Tibial nerve (tissue), 4 donors: ENCODE measurements around the gene GRID1. TPM values are rescaled to one million over a fixed set of nuclear protein-coding genes. Genes with fewer than 3 reads are reported as not detected.

Experiments
- DNase-seq, 2 donors: peaks; one replicate each; pipeline ENCODE4 v3.0.0-alpha.2; 2019; ENCODE audit warnings: low spot score in 2 of 2
- H3K27ac ChIP-seq, 4 donors: fragments of 200-600 bp; sonication (generic) in 3 of 4; one replicate each; pipeline ENCODE4 v1.5.1; 2017 to 2019; ENCODE audit warnings: mild to moderate bottlenecking in 1 of 4
- H3K27me3 ChIP-seq, 2 donors: fragments of 200-600 bp; sonication (generic) in 1 of 2; one replicate each; pipeline versions ENCODE4 v1.5.1 to v1.6.0; 2017 to 2019
- H3K36me3 ChIP-seq, 3 donors: fragments of 200-600 bp; sonication (generic); one replicate each; pipeline ENCODE4 v1.5.1; 2018 to 2019
- H3K4me1 ChIP-seq, 4 donors: fragments of 200-600 bp; sonication (generic) in 3 of 4; one replicate each; pipeline ENCODE4 v1.5.1; 2017 to 2019
- H3K4me3 ChIP-seq, 4 donors: fragments of 200-600 bp; sonication (generic) in 3 of 4; one replicate each; pipeline ENCODE4 v1.5.1; 2017 to 2019; ENCODE audit warnings: mild to moderate bottlenecking in 1 of 4, moderate library complexity in 1 of 4
- H3K9me3 ChIP-seq, 4 donors: fragments of 200-600 bp; sonication (generic) in 3 of 4; one replicate each; pipeline ENCODE4 v1.5.1; 2017 to 2019
- EP300 ChIP-seq, 2 donors: sonication (generic); formaldehyde crosslinking; IDR thresholded peaks; one replicate each; pipeline ENCODE4 v1.6.1; 2017; ENCODE audit warnings: antibody characterized with exemption in 2 of 2, mild to moderate bottlenecking in 1 of 2
- POLR2A ChIP-seq, 2 donors: fragments of 450-650 bp; IDR thresholded peaks; one replicate each; pipeline ENCODE4 v1.6.1; 2017; ENCODE audit warnings: antibody characterized with exemption in 2 of 2, mild to moderate bottlenecking in 2 of 2, moderate library complexity in 2 of 2
- WGBS, 2 donors: methylation state at CpG; one replicate each; pipeline ENCODE4 v1.1.5; 2018; 5-methylcytosine and 5-hydroxymethylcytosine counted together
- total RNA-seq, 4 donors: library from RNA; depleted of rRNA; stranded (reverse); fragments of >200 nt; gene quantifications; one replicate each; pipeline ENCODE4 v1.1.0, GENCODE V29; 2016
- TF ChIP-seq, protein P1 (sequence below), 5 experiments: fragments of 200-600 bp in 3 of 5; fragments of 450-650 bp in 2 of 5; sonication (generic) in 3 of 5; IDR thresholded peaks; one replicate each; pipeline ENCODE4 v1.5.1; 2016 to 2019; ENCODE audit warnings: antibody characterized with exemption in 5 of 5, mild to moderate bottlenecking in 3 of 5, moderate library complexity in 2 of 5

GRID1 gene
- total RNA-seq, 4 donors from 2014 or later: 7.7 to 16.3 (median 10.5) TPM

DNA sequence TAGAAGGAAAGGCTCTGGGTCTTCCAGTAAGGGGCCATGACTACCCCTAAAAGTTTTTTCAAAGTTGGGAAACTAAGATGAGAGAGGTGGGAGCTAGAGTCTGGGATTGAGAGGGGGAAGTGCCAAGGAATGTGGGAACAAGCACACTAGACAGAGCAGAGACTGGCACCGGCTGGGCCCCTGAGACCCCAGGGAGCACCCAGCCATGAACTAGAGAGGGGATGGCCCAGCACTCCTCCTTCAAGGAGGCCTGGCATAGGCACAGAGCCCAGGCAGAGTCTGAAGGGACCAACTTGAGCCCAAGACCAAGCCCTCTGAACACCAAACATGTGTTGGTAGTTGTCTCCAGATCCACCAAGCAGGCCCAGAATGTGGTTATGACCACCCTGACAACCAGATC is 119.0 kb downstream of the GRID1 start:
- TF ChIP-seq EP300 (IDR thresholded peaks at IDR 0.05) (no peak), POLR2A (IDR thresholded peaks at IDR 0.05) (no peak)
- TF ChIP-seq, protein P1, sequence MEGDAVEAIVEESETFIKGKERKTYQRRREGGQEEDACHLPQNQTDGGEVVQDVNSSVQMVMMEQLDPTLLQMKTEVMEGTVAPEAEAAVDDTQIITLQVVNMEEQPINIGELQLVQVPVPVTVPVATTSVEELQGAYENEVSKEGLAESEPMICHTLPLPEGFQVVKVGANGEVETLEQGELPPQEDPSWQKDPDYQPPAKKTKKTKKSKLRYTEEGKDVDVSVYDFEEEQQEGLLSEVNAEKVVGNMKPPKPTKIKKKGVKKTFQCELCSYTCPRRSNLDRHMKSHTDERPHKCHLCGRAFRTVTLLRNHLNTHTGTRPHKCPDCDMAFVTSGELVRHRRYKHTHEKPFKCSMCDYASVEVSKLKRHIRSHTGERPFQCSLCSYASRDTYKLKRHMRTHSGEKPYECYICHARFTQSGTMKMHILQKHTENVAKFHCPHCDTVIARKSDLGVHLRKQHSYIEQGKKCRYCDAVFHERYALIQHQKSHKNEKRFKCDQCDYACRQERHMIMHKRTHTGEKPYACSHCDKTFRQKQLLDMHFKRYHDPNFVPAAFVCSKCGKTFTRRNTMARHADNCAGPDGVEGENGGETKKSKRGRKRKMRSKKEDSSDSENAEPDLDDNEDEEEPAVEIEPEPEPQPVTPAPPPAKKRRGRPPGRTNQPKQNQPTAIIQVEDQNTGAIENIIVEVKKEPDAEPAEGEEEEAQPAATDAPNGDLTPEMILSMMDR (IDR thresholded peaks at IDR 0.05): no peak
- no peak for DNase-seq
- WGBS, 2 donors: 86 to 87% methylated on average over 1 of the region's 1 CpG
- Histone ChIP-seq H3K4me3 (no peak overlapping the region), H3K4me1 (no peaks in the 10 kb centered on the region), H3K27me3 (no peaks in the 10 kb centered on the region), H3K27ac (no peak overlapping the region), H3K36me3 (no peaks in the 10 kb centered on the region), H3K9me3 (peaks cover 0 to 7% (median 0%) of the 10 kb centered on the region in 4 donors)

DNA sequence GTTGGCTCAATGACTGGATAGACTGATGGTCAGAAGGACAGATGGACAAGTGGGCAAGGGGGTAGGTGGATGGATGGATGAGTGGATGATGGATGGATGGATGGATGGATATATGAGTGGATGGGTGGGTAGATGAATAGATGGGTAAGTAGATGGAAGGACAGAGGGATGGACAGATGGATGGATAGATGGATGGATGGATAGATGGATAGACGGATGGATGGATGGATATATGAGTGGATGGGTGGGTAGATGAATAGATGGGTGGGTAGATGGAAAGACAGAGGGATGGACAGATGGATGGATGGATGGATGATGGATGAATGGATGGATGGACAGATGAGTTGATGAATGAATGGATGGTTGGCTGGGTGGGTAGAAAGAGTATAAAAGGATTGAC is 119.5 kb downstream of the GRID1 start:
- H3K27me3 ChIP-seq: no peaks in the 10 kb centered on the region
- no peaks in the 10 kb centered on the region for H3K4me1 ChIP-seq
- no peak overlapping the region for H3K27ac ChIP-seq
- peaks cover 0 to 7% (median 0%) of the 10 kb centered on the region in 4 donors for H3K9me3 ChIP-seq
- no peak for DNase-seq
- H3K4me3 ChIP-seq: no peak overlapping the region
- no peaks in the 10 kb centered on the region for H3K36me3 ChIP-seq
- TF ChIP-seq EP300 (IDR thresholded peaks at IDR 0.05) (no peak), POLR2A (IDR thresholded peaks at IDR 0.05) (no peak)
- 78 to 80% methylated on average over 1 of the region's 1 CpG for WGBS, 2 donors

DNA sequence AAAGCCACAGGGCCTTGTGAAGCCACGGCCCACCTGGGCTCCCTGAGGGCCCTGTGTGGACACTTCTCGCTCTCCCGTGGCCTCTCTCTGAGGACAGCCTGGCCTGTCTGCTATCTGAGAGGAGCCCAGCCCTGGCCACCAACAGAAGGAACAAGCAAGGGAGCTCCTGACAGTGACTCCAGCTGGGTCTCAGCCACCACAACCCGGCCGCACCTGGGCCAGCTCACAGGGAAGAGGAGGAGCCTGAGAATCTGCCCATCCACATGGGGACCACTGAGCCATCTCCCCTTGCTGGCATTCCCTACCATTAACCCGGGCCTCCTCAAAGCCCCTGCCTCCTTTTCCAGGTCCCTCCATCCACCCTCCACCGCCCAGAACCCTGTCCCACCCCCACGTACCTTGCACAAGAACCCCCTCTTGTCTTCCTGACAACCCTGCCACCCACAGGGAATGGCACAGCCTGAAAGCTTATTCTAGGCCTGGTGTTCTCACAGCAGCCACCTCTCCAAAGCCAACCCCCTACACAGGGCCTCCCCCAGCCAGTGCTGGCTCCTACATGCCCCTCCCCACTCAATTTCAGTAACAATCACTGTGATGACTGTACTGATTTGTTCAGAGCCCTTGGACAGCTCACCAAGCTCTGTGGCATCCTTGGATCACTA is 120.2 kb downstream of the GRID1 start:
- Histone ChIP-seq H3K36me3 (no peaks in the 10 kb centered on the region), H3K9me3 (peaks cover 0 to 7% (median 0%) of the 10 kb centered on the region in 4 donors), H3K27me3 (no peaks in the 10 kb centered on the region), H3K4me1 (no peaks in the 10 kb centered on the region), H3K4me3 (no peak overlapping the region), H3K27ac (no peak overlapping the region)
- WGBS, 2 donors: 74 to 75% methylated on average over 8 of the region's 8 CpGs
- TF ChIP-seq, protein P1 (IDR thresholded peaks at IDR 0.05): no peak
- TF ChIP-seq EP300 (IDR thresholded peaks at IDR 0.05): no peak
- no peak for TF ChIP-seq POLR2A (IDR thresholded peaks at IDR 0.05)
- no peak for DNase-seq

- TF ChIP-seq, protein P1 (IDR thresholded peaks at IDR 0.05): no peak
- no peak for TF ChIP-seq POLR2A (IDR thresholded peaks at IDR 0.05)
- TF ChIP-seq EP300 (IDR thresholded peaks at IDR 0.05): no peak
- Histone ChIP-seq H3K27me3 (no peaks in the 10 kb centered on the region), H3K36me3 (no peaks in the 10 kb centered on the region), H3K27ac (no peak overlapping the region), H3K4me3 (no peak overlapping the region), H3K4me1 (no peaks in the 10 kb centered on the region), H3K9me3 (peaks cover 0 to under 1% (median 0%) of the 10 kb centered on the region in 4 donors)
- no peak for DNase-seq
- 94% methylated on average over 5 of the region's 5 CpGs for WGBS, 2 donors
Measured at GRCh38 chr10:86245015-86245394, 121.6 kb downstream of the GRID1 start.

DNA sequence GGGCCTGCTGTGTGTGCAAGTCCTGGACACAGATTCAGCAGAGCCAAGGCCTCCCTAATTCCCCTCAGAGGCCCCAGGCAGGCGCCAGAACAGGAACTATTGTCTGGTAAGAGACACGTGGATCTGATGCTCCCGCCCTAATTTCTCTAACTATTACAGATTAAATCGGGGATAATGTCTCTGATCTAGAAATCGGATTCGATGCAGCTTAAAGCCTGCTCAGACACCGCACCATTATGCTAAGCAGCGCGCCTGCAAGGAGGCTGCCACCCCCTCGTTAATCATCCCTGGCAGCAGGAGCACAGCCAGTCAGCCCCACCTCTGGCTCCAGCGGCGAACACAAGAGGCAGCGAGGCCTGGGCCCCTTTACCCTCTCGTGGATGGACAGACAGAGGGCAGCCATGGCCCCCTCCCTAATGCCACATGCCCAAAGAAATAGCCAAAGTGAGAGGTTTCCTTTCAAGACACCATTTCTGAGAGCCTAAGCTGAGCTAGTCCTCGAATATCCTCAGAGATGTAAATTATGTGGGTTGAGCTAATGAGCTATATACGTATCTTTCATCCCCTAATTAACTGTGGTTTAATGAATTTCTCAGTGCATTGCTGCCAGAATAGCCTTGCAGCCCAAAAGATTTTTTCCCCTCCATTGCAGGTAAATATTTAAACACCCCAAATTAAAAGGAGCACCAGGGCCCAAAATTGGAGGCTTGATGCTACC is 122.1 kb downstream of the GRID1 start:
- Histone ChIP-seq H3K27me3 (no peaks in the 10 kb centered on the region), H3K27ac (no peak overlapping the region), H3K4me3 (no peak overlapping the region), H3K36me3 (no peaks in the 10 kb centered on the region), H3K4me1 (no peaks in the 10 kb centered on the region), H3K9me3 (no peaks in the 10 kb centered on the region)
- DNase-seq: no peak
- TF ChIP-seq, protein P1 (IDR thresholded peaks at IDR 0.05): no peak
- TF ChIP-seq EP300 (IDR thresholded peaks at IDR 0.05) (no peak), POLR2A (IDR thresholded peaks at IDR 0.05) (no peak)
- 35 to 49% methylated on average over 16 of the region's 16 CpGs for WGBS, 2 donors
